Measurements from ENCODE around the gene MAN2A2.
A peak's percentile ranks its signal among the peaks of the same experiment; 100 is the strongest.
"Not testable (repeated sequence)": the region's sequence is repeated elsewhere in the genome, so short reads cannot be mapped to it uniquely, and the experiment has no call there.

The MAN2A2 gene

GRCh38 chr15:90871139-90871715 lies 31.9 kb upstream of the MAN2A2 start:
- DNase-seq (ENCODE audit: low read depth in 2 of 2) = no peak

- DNase-seq (ENCODE audit: low read depth in 2 of 2) = no peak
These were observed 31.2 kb upstream of the MAN2A2 start for GRCh38 chr15:90871716-90872485.

- peak in 1 of 2 experiments; percentile 58 for DNase-seq (ENCODE audit: low read depth in 2 of 2)
These were observed 30.5 kb upstream of the MAN2A2 start for GRCh38 chr15:90872486-90873184.

GRCh38 chr15:90873488-90873997 lies 29.6 kb upstream of the MAN2A2 start:
- DNase-seq (ENCODE audit: low read depth in 2 of 2) = no peak

GRCh38 chr15:90873998-90874605 lies 29.0 kb upstream of the MAN2A2 start:
- DNase-seq (ENCODE audit: low read depth in 2 of 2) = no peak

GRCh38 chr15:90874986-90875385 lies 28.1 kb upstream of the MAN2A2 start:
- DNase-seq (ENCODE audit: low read depth in 2 of 2) = not testable (repeated sequence)

- no peak for DNase-seq (ENCODE audit: low read depth in 2 of 2)
These were observed 27.5 kb upstream of the MAN2A2 start for GRCh38 chr15:90875549-90875981.

- DNase-seq (ENCODE audit: low read depth in 2 of 2) = no peak
These were observed 27.1 kb upstream of the MAN2A2 start for GRCh38 chr15:90876046-90876445.

- no peak for DNase-seq (ENCODE audit: low read depth in 2 of 2)
These were observed 26.5 kb upstream of the MAN2A2 start for GRCh38 chr15:90876512-90877170.

GRCh38 chr15:90877315-90877714 lies 25.8 kb upstream of the MAN2A2 start:
- DNase-seq (ENCODE audit: low read depth in 2 of 2) = no peak

GRCh38 chr15:90877996-90878395 lies 25.1 kb upstream of the MAN2A2 start:
- DNase-seq (ENCODE audit: low read depth in 2 of 2) = no peak

- DNase-seq (ENCODE audit: low read depth in 2 of 2) = no peak
These were observed 24.4 kb upstream of the MAN2A2 start for GRCh38 chr15:90878660-90879059.

- DNase-seq (ENCODE audit: low read depth in 2 of 2) = no peak
These were observed 23.3 kb upstream of the MAN2A2 start for GRCh38 chr15:90879730-90880366.

GRCh38 chr15:90880381-90881145 lies 22.5 kb upstream of the MAN2A2 start:
- DNase-seq (ENCODE audit: low read depth in 2 of 2) = no peak

- no peak for DNase-seq (ENCODE audit: low read depth in 2 of 2)
These were observed 21.7 kb upstream of the MAN2A2 start for GRCh38 chr15:90881181-90881977.

GRCh38 chr15:90881978-90882721 lies 21.0 kb upstream of the MAN2A2 start:
- DNase-seq (ENCODE audit: low read depth in 2 of 2) = no peak

GRCh38 chr15:90882781-90883525 lies 20.1 kb upstream of the MAN2A2 start:
- no peak for DNase-seq (ENCODE audit: low read depth in 2 of 2)

- DNase-seq (ENCODE audit: low read depth in 2 of 2) = no peak
These were observed 19.6 kb upstream of the MAN2A2 start for GRCh38 chr15:90883526-90883975.
